DMS53 treated with DMSO at 0.1 percent for 48 hours (cell line): ENCODE measurements around the gene GPR143.

Experiments used
- DNase-seq: peaks from one replicate; lab custom pipeline; 2025; ENCODE audit not compliant: unreplicated experiment; lab: John Stamatoyannopoulos, UW

GPR143 gene

GRCh38 chrX:9676306-9676705, 89.3 kb downstream of the GPR143 start:
- DNase-seq: no peak
